ENCODE measurements around the gene ZNF646.
A peak's percentile ranks its signal among the peaks of the same experiment; 100 is the strongest.

Gene ZNF646

GRCh38 chr16:31074814-31075183 lies 577 bp downstream of the ZNF646 start:
- no peak for DNase-seq
- peak overlapping the region; percentile 81 for H3K4me2 ChIP-seq (ENCODE audit: insufficient read depth, low read length)
- peak overlapping the region; percentile 37 to 90 for H3K4me3 ChIP-seq (ENCODE audit: low read depth in 1 of 2, low read length in 2 of 2)
- H3K27ac ChIP-seq (ENCODE audit: low read length) = peak overlapping the region; percentile 87
- H3K4me1 ChIP-seq (ENCODE audit: insufficient read depth, low read length) = peaks cover 25% of the 10 kb centered on the region
- peaks cover 44% of the 10 kb centered on the region for H4K20me1 ChIP-seq (ENCODE audit: insufficient read depth, low read length)
- no peak for ATAC-seq (ENCODE audit: insufficient read depth, low read depth)
- H3K9me3 ChIP-seq (ENCODE audit: insufficient read depth, low read length, severe bottlenecking) = no peaks in the 10 kb centered on the region
- peak overlapping the region; percentile 73 for H2AFZ ChIP-seq (ENCODE audit: low read depth, low read length)
- H3K27me3 ChIP-seq (ENCODE audit: insufficient read depth, low read length, poor library complexity) = no peaks in the 10 kb centered on the region
- peaks cover 44% of the 10 kb centered on the region for H3K36me3 ChIP-seq (ENCODE audit: insufficient read depth, low read length)
- peaks cover 91% of the 10 kb centered on the region for H3K79me2 ChIP-seq (ENCODE audit: insufficient read depth, low read length)
- H3K9ac ChIP-seq (ENCODE audit: low read depth, low read length) = peak overlapping the region; percentile 70
- TF ChIP-seq CTCF (IDR thresholded peaks at IDR 0.05; ENCODE audit: borderline replicate concordance, extremely low read depth, low read length, poor library complexity, severe bottlenecking) (peak; percentile 25), EZH2 (IDR thresholded peaks at IDR 0.05; ENCODE audit: borderline replicate concordance, low read depth, low read length, severe bottlenecking) (no peak)

- Histone ChIP-seq H3K4me3 (ENCODE audit: low read depth in 1 of 2, low read length in 2 of 2) (no peak overlapping the region), H3K27me3 (ENCODE audit: insufficient read depth, low read length, poor library complexity) (no peaks in the 10 kb centered on the region), H3K79me2 (ENCODE audit: insufficient read depth, low read length) (peaks cover 94% of the 10 kb centered on the region), H3K9me3 (ENCODE audit: insufficient read depth, low read length, severe bottlenecking) (no peaks in the 10 kb centered on the region), H3K4me2 (ENCODE audit: insufficient read depth, low read length) (peak overlapping the region; percentile 81; the same call in 1 of the 2 replicates), H3K36me3 (ENCODE audit: insufficient read depth, low read length) (peaks cover 59% of the 10 kb centered on the region), H3K9ac (ENCODE audit: low read depth, low read length) (no peak overlapping the region), H4K20me1 (ENCODE audit: insufficient read depth, low read length) (peaks cover 59% of the 10 kb centered on the region), H2AFZ (ENCODE audit: low read depth, low read length) (no peak overlapping the region), H3K4me1 (ENCODE audit: insufficient read depth, low read length) (peaks cover 33% of the 10 kb centered on the region), H3K27ac (ENCODE audit: low read length) (no peak overlapping the region)
- TF ChIP-seq EZH2 (IDR thresholded peaks at IDR 0.05; ENCODE audit: borderline replicate concordance, low read depth, low read length, severe bottlenecking) (no peak), CTCF (IDR thresholded peaks at IDR 0.05; ENCODE audit: borderline replicate concordance, extremely low read depth, low read length, poor library complexity, severe bottlenecking) (no peak)
- no peak for ATAC-seq (ENCODE audit: insufficient read depth, low read depth)
- DNase-seq = no peak
These were observed 2.1 kb downstream of the ZNF646 start for GRCh38 chr16:31076319-31076718.

GRCh38 chr16:31077024-31077423 lies 2.8 kb downstream of the ZNF646 start:
- Histone ChIP-seq H4K20me1 (ENCODE audit: insufficient read depth, low read length) (peaks cover 66% of the 10 kb centered on the region), H3K4me1 (ENCODE audit: insufficient read depth, low read length) (peaks cover 31% of the 10 kb centered on the region), H2AFZ (ENCODE audit: low read depth, low read length) (no peak overlapping the region), H3K79me2 (ENCODE audit: insufficient read depth, low read length) (peaks cover 90% of the 10 kb centered on the region), H3K27me3 (ENCODE audit: insufficient read depth, low read length, poor library complexity) (no peaks in the 10 kb centered on the region), H3K4me3 (ENCODE audit: low read depth in 1 of 2, low read length in 2 of 2) (no peak overlapping the region), H3K27ac (ENCODE audit: low read length) (no peak overlapping the region), H3K9me3 (ENCODE audit: insufficient read depth, low read length, severe bottlenecking) (no peaks in the 10 kb centered on the region), H3K9ac (ENCODE audit: low read depth, low read length) (no peak overlapping the region), H3K36me3 (ENCODE audit: insufficient read depth, low read length) (peaks cover 64% of the 10 kb centered on the region), H3K4me2 (ENCODE audit: insufficient read depth, low read length) (no peak overlapping the region)
- TF ChIP-seq EZH2 (IDR thresholded peaks at IDR 0.05; ENCODE audit: borderline replicate concordance, low read depth, low read length, severe bottlenecking) (no peak), CTCF (IDR thresholded peaks at IDR 0.05; ENCODE audit: borderline replicate concordance, extremely low read depth, low read length, poor library complexity, severe bottlenecking) (no peak)
- ATAC-seq (ENCODE audit: insufficient read depth, low read depth) (no peak), DNase-seq (no peak)
